Colonic mucosa (tissue), 4 donors: ENCODE results near the gene PPM1F. TPM values are rescaled to one million over a fixed set of nuclear protein-coding genes. Genes with fewer than 3 reads are reported as not detected.

ENCODE experiments used
- DNase-seq: peaks from one replicate; pipeline ENCODE4 v3.0.0-alpha.2; 2020
- H3K27ac ChIP-seq: fragments of 200-600 bp; one replicate; pipeline ENCODE4 v1.8.0; 2021
- H3K27me3 ChIP-seq: fragments of 200-600 bp; one replicate; pipeline ENCODE4 v1.8.0; 2021
- H3K36me3 ChIP-seq: fragments of 200-600 bp; one replicate; pipeline ENCODE4 v1.8.0; 2021
- H3K4me1 ChIP-seq: fragments of 200-600 bp; one replicate; pipeline ENCODE4 v1.8.0; 2021; ENCODE audit warnings: mild to moderate bottlenecking
- H3K4me3 ChIP-seq: fragments of 200-600 bp; one replicate; pipeline ENCODE4 v1.8.0; 2021
- H3K9ac ChIP-seq, 2 donors: one replicate each; pipeline ENCODE4 v1.7.0; 2013; ENCODE audit warnings: control low read depth in 2 of 2, low read depth in 2 of 2, low read length in 2 of 2
- H3K9me3 ChIP-seq: fragments of 200-600 bp; one replicate; pipeline ENCODE4 v1.8.0; 2021
- CTCF ChIP-seq: fragments of 200-600 bp; IDR thresholded peaks from one replicate; pipeline ENCODE4 v1.8.0; 2022; ENCODE audit warnings: antibody characterized with exemption, mild to moderate bottlenecking
- intact Hi-C: fragments of 100-400 bp; cut with DNase I; formaldehyde crosslinking; loops from one replicate; pipeline ENCODE4 v1.14.1; 2022
- total RNA-seq, 2 donors: library from RNA; stranded (reverse); fragmentation: NEBNext Ultra II Directional in 1 of 2; extraction: Animal tissue kit (Norgen Biotek cat#: 25700) in 1 of 2; gene quantifications; one replicate each; pipeline ENCODE4 v1.2.1, GENCODE V29; 2021
- donor health status: healthy.
- donor health status: DM: no; HTN: no; CAD: no.
- donor health status: DM: no; HTN: no; CAD: no.

The PPM1F gene
- total RNA-seq, 2 donors from 2014 or later = 9.5 to 15.3 TPM

- Histone ChIP-seq H3K4me3 (no peak overlapping the region), H3K9ac (no peak overlapping the region), H3K4me1 (no peaks in the 10 kb centered on the region), H3K36me3 (peaks cover 15% of the 10 kb centered on the region), H3K27me3 (no peaks in the 10 kb centered on the region), H3K9me3 (no peaks in the 10 kb centered on the region), H3K27ac (no peak overlapping the region)
- intact Hi-C loops = no loop called here
- DNase-seq = no peak
- TF ChIP-seq CTCF = no peak
Measured at GRCh38 chr22:21970800-21971617, 18.4 kb upstream of the PPM1F start.

GRCh38 chr22:21970037-21970799 is 17.6 kb upstream of the PPM1F start:
- Histone ChIP-seq H3K27ac (no peak overlapping the region), H3K4me3 (no peak overlapping the region), H3K27me3 (no peaks in the 10 kb centered on the region), H3K4me1 (no peaks in the 10 kb centered on the region), H3K9ac (no peak overlapping the region), H3K36me3 (peaks cover 15% of the 10 kb centered on the region), H3K9me3 (no peaks in the 10 kb centered on the region)
- no peak for DNase-seq
- no peak for TF ChIP-seq CTCF
- intact Hi-C loops = no loop called here

GRCh38 chr22:21968452-21969129 is 15.9 kb upstream of the PPM1F start:
- Histone ChIP-seq H3K36me3 (peaks cover 21% of the 10 kb centered on the region), H3K27ac (no peak overlapping the region), H3K9ac (no peak overlapping the region), H3K9me3 (no peaks in the 10 kb centered on the region), H3K4me3 (no peak overlapping the region), H3K27me3 (no peaks in the 10 kb centered on the region), H3K4me1 (no peaks in the 10 kb centered on the region)
- intact Hi-C loops = no loop called here
- no peak for DNase-seq
- no peak for TF ChIP-seq CTCF

- H3K9me3 ChIP-seq = no peaks in the 10 kb centered on the region
- DNase-seq = no peak
- H3K9ac ChIP-seq = no peak overlapping the region
- intact Hi-C loops = no loop called here
- no peaks in the 10 kb centered on the region for H3K4me1 ChIP-seq
- no peak overlapping the region for H3K4me3 ChIP-seq
- no peaks in the 10 kb centered on the region for H3K27me3 ChIP-seq
- H3K36me3 ChIP-seq = peaks cover 21% of the 10 kb centered on the region
- no peak overlapping the region for H3K27ac ChIP-seq
- TF ChIP-seq CTCF = no peak
Measured at GRCh38 chr22:21967693-21968271, 15.1 kb upstream of the PPM1F start.
